ENCODE measurements around the gene FIGNL2. TPM values are rescaled to one million over a fixed set of nuclear protein-coding genes. Genes with fewer than 3 reads are reported as not detected.

Gene FIGNL2
- total and polyA plus RNA-seq, 8 donors = 0.09 to 0.47 (median 0.15) TPM

- H3K27ac ChIP-seq = no peak overlapping the region
- FAIRE-seq = no peak
- H3K4me3 ChIP-seq = no peak overlapping the region
- no peaks in the 10 kb centered on the region for H3K9me3 ChIP-seq
- H3K36me3 ChIP-seq = no peaks in the 10 kb centered on the region
- no peaks in the 10 kb centered on the region for H3K4me1 ChIP-seq
- H3K27me3 ChIP-seq = peaks cover 0 to 5% (median 0%) of the 10 kb centered on the region in 4 donors
- intact Hi-C loops (cut with DNase I) = no loop called here
- ATAC-seq = no peak
- TF ChIP-seq, protein P1, sequence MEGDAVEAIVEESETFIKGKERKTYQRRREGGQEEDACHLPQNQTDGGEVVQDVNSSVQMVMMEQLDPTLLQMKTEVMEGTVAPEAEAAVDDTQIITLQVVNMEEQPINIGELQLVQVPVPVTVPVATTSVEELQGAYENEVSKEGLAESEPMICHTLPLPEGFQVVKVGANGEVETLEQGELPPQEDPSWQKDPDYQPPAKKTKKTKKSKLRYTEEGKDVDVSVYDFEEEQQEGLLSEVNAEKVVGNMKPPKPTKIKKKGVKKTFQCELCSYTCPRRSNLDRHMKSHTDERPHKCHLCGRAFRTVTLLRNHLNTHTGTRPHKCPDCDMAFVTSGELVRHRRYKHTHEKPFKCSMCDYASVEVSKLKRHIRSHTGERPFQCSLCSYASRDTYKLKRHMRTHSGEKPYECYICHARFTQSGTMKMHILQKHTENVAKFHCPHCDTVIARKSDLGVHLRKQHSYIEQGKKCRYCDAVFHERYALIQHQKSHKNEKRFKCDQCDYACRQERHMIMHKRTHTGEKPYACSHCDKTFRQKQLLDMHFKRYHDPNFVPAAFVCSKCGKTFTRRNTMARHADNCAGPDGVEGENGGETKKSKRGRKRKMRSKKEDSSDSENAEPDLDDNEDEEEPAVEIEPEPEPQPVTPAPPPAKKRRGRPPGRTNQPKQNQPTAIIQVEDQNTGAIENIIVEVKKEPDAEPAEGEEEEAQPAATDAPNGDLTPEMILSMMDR (IDR thresholded peaks at IDR 0.05) = no peak
- 78 to 87% methylated on average over 11 of the region's 11 CpGs for WGBS, 2 donors
- DNase-seq = no peak
These were observed 36.2 kb upstream of the FIGNL2 start for GRCh38 chr12:51884676-51885229.

DNA sequence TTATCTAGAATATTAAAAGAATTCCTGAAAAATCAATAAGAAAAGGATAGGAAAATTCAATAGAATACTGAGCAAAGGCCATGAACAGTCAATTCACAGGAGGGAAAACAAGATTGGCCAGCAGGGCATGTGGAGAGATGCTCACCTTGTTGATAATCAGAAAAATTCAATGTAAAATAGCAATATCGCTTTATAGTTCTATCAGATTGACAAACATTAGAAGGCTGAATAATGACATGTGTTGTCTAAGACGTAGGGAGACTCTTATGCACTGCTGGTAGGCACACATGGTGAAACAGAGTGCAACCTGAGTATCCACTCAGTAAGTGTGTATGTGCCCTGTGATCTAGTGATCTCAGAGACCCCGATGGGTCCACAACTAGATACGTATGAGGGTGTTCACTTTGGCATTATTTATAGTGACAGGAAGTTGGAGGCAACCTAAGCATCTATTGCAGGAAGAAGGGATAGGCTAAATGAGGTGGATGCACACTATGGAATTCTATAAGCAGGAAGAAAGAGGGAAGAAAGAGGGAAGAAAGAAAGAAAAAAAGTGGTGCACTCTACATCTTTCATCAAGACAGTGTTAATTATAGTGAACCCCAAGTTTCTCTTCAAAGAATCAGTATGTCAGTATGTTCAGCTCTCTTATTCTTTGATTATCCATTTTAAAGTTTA is 35.6 kb upstream of the FIGNL2 start:
- no peak for FAIRE-seq
- H3K36me3 ChIP-seq = no peaks in the 10 kb centered on the region
- H3K27ac ChIP-seq = no peak overlapping the region
- intact Hi-C loops (cut with DNase I) = no loop called here
- no peak for DNase-seq
- no peaks in the 10 kb centered on the region for H3K9me3 ChIP-seq
- no peak overlapping the region for H3K4me3 ChIP-seq
- ATAC-seq = no peak
- TF ChIP-seq, protein P1 (IDR thresholded peaks at IDR 0.05) = no peak
- 73 to 79% methylated on average over 4 of the region's 4 CpGs for WGBS, 2 donors
- peaks cover 0 to 5% (median 0%) of the 10 kb centered on the region in 4 donors for H3K27me3 ChIP-seq
- no peaks in the 10 kb centered on the region for H3K4me1 ChIP-seq

DNA sequence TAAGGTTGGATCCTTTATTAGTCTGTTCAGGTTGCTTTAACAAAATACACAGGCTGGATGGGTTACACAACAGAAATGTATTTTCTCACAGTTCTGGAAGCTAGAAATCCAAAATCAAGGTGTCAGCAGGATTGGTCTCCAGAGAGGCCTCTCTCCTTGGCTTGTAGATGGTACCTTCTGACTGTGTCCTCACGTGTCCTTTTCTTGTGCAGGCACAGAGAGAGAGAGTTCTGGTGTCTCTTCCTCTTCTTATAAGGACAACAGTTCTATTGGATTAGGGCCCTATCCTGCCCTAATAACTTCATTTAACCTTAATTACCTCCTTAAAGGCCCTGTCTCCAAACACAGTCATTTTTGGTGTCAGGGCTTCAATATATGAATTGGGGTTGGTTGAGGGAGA is 34.8 kb upstream of the FIGNL2 start:
- H3K27me3 ChIP-seq = peaks cover 0 to 5% (median 0%) of the 10 kb centered on the region in 4 donors
- no peak overlapping the region for H3K27ac ChIP-seq
- H3K4me3 ChIP-seq = no peak overlapping the region
- H3K36me3 ChIP-seq = no peaks in the 10 kb centered on the region
- no peaks in the 10 kb centered on the region for H3K4me1 ChIP-seq
- DNase-seq (no peak), FAIRE-seq (no peak), ATAC-seq (no peak)
- TF ChIP-seq, protein P1 (IDR thresholded peaks at IDR 0.05) = no peak
- 89 to 94% methylated on average over 1 of the region's 1 CpG for WGBS, 2 donors
- intact Hi-C loops (cut with DNase I) = no loop called here
- no peaks in the 10 kb centered on the region for H3K9me3 ChIP-seq

DNA sequence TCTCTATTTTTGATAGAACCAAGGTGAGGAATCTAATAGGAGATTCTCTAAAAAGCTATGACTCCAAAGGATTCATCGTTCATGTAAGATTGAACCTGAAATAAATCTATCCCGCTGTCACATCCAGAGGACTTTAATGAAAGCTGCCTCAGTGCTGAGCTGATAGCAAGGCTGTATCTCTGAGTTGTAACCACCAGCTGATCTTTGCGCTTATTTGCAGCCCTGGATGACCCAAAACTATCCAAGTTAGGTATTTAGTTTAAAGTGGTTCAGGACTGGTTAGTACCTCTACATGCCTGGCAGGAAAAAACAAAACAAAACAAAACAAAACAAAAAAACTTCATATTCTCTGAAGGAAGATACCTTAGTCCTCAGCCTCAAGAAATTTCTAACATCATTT is 30.6 kb upstream of the FIGNL2 start:
- intact Hi-C loops (cut with DNase I) = no loop called here
- no peaks in the 10 kb centered on the region for H3K36me3 ChIP-seq
- DNase-seq (no peak), ATAC-seq (no peak), FAIRE-seq (no peak)
- WGBS, 2 donors = 85 to 96% methylated on average over 3 of the region's 3 CpGs
- no peaks in the 10 kb centered on the region for H3K4me1 ChIP-seq
- no peaks in the 10 kb centered on the region for H3K27me3 ChIP-seq
- H3K9me3 ChIP-seq = no peaks in the 10 kb centered on the region
- TF ChIP-seq, protein P1 (IDR thresholded peaks at IDR 0.05) = no peak
- no peak overlapping the region for H3K4me3 ChIP-seq
- H3K27ac ChIP-seq = no peak overlapping the region

- no peak overlapping the region for H3K4me3 ChIP-seq
- FAIRE-seq (no peak), DNase-seq (no peak), ATAC-seq (no peak)
- H3K4me1 ChIP-seq = no peaks in the 10 kb centered on the region
- H3K36me3 ChIP-seq = no peaks in the 10 kb centered on the region
- no peaks in the 10 kb centered on the region for H3K27me3 ChIP-seq
- TF ChIP-seq, protein P1 (IDR thresholded peaks at IDR 0.05) = no peak
- H3K27ac ChIP-seq = no peak overlapping the region
- WGBS, 2 donors = 79 to 81% methylated on average over 4 of the region's 4 CpGs
- no peaks in the 10 kb centered on the region for H3K9me3 ChIP-seq
- intact Hi-C loops (cut with DNase I) = no loop called here
These were observed 26.0 kb upstream of the FIGNL2 start for GRCh38 chr12:51874486-51874885.
